ENCODE measurements around the gene MID1.

DNA sequence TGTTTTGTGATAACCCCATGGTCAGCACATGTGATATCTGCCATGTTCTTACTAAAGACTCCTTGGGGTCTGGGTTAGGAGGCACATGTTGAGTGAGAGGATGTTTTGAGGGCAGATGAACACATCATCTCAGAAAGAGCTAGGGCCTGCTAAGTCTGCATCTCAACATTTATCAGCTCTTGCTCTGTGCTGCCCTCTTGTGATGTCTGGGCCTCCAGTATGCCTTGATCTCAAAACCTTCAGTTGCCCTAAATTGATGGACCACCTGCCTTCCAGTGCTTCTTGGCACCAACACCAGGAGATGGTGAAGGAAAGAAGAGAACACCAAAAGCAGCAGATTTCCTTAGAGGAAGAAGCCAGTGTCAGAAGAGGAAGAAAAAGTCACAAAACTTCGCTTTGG lies 22.5 kb downstream of the MID1 start:
- TF ChIP-seq ZNF253 (CRISPR knock-in tag; conservative IDR thresholded peaks at IDR 0.05) (no peak), EWSR1 (IDR thresholded peaks at IDR 0.05; ENCODE audit: borderline replicate concordance, low read depth, partially characterized antibody) (no peak), HCFC1 (IDR thresholded peaks at IDR 0.05; ENCODE audit: low read depth, low read length) (no peak), FUS (optimal IDR thresholded peaks at IDR 0.05; ENCODE audit: low read depth, low read length) (no peak), MAFF (IDR thresholded peaks at IDR 0.05; ENCODE audit: low read length) (no peak), ATF7 (IDR thresholded peaks at IDR 0.05) (no peak), HMGN3 (IDR thresholded peaks at IDR 0.05; ENCODE audit: borderline replicate concordance, extremely low read depth, insufficient read length, low read depth, low read length) (no peak), FOXA1 (IDR thresholded peaks at IDR 0.05; ENCODE audit: borderline replicate concordance) (no peak), EGR1 (conservative IDR thresholded peaks at IDR 0.05) (no peak), TAF1 (IDR thresholded peaks at IDR 0.05; ENCODE audit: control insufficient read depth, extremely low read depth, insufficient read depth, low read length, severe bottlenecking) (no peak)
- TF ChIP-seq, protein P1, sequence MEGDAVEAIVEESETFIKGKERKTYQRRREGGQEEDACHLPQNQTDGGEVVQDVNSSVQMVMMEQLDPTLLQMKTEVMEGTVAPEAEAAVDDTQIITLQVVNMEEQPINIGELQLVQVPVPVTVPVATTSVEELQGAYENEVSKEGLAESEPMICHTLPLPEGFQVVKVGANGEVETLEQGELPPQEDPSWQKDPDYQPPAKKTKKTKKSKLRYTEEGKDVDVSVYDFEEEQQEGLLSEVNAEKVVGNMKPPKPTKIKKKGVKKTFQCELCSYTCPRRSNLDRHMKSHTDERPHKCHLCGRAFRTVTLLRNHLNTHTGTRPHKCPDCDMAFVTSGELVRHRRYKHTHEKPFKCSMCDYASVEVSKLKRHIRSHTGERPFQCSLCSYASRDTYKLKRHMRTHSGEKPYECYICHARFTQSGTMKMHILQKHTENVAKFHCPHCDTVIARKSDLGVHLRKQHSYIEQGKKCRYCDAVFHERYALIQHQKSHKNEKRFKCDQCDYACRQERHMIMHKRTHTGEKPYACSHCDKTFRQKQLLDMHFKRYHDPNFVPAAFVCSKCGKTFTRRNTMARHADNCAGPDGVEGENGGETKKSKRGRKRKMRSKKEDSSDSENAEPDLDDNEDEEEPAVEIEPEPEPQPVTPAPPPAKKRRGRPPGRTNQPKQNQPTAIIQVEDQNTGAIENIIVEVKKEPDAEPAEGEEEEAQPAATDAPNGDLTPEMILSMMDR (IDR thresholded peaks at IDR 0.05 in 2 of 3, conservative IDR thresholded peaks at IDR 0.05 in 1 of 3; ENCODE audit: insufficient read depth in 2 of 3, low read depth in 1 of 3, low read length in 3 of 3) = peak; percentile 48 to 53 (median 52)
- TF ChIP-seq, protein P2, sequence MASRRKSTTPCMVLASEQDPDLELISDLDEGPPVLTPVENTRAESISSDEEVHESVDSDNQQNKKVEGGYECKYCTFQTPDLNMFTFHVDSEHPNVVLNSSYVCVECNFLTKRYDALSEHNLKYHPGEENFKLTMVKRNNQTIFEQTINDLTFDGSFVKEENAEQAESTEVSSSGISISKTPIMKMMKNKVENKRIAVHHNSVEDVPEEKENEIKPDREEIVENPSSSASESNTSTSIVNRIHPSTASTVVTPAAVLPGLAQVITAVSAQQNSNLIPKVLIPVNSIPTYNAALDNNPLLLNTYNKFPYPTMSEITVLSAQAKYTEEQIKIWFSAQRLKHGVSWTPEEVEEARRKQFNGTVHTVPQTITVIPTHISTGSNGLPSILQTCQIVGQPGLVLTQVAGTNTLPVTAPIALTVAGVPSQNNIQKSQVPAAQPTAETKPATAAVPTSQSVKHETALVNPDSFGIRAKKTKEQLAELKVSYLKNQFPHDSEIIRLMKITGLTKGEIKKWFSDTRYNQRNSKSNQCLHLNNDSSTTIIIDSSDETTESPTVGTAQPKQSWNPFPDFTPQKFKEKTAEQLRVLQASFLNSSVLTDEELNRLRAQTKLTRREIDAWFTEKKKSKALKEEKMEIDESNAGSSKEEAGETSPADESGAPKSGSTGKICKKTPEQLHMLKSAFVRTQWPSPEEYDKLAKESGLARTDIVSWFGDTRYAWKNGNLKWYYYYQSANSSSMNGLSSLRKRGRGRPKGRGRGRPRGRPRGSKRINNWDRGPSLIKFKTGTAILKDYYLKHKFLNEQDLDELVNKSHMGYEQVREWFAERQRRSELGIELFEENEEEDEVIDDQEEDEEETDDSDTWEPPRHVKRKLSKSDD (conservative IDR thresholded peaks at IDR 0.05; ENCODE audit: low read length) = no peak
